NCI-H1436 treated with DMSO at 0.1 percent for 48 hours (cell line): ENCODE measurements around the gene MRPS7.
"Not testable (repeated sequence)": the region's sequence is repeated elsewhere in the genome, so short reads cannot be mapped to it uniquely, and the experiment has no call there.

Experiments
- DNase-seq: peaks from one replicate; lab custom pipeline; 2025; lab: John Stamatoyannopoulos, UW

The MRPS7 gene

DNA sequence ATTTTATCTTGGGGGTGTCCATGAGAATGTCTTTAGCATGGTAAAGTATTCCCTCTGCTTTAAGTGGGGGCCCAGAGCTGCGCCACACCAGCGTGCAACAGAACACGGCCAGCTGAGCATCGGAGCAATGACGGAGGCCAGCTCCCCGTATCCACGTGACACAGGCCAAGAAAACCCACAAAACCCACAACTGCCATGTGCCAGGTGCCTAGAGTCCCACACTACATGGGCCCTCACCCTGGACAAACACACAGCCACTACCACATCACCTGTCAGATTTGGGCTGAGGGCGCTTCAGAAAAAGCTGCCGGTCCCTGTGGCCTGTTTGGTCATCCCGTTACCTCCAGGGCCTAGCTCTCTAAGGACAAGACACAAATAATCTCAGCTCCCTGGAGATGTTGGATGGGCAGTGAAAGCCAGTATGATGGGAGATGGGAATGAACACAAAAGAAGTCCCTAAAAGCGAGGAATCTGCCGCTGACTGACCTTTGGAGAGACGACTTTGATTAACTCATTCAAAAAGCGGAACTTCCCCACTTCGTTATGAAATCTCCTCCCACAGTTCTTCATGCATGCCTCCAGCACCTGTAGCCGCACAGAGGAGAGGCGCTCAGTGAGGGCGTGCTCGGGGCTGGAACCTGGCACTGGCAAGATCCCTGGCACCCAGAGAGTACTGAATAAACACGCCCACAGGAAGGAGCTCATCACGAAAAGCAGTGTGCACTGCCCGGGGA, 17.4 kb upstream of the MRPS7 start:
- DNase-seq = no peak

DNA sequence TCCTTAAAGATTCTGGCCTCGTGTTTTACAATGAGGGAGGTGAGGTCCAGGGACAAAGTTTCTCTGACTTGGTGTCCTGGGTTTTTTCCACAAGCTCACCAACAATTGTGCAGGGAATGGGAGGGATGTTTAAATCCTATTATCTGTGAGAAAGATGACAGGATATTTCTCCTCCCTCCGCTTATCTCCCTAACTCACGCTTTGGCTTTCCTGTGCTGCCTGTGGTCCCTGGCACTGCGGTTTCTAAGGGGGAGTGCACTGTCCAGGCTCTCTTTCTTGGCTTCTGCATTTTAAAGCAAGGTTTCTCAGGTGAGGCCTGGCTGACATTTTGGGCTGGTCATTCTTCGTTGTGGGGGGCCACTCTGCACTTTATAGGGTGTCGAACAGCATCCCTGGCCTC, 16.7 kb upstream of the MRPS7 start:
- DNase-seq = no peak

DNA sequence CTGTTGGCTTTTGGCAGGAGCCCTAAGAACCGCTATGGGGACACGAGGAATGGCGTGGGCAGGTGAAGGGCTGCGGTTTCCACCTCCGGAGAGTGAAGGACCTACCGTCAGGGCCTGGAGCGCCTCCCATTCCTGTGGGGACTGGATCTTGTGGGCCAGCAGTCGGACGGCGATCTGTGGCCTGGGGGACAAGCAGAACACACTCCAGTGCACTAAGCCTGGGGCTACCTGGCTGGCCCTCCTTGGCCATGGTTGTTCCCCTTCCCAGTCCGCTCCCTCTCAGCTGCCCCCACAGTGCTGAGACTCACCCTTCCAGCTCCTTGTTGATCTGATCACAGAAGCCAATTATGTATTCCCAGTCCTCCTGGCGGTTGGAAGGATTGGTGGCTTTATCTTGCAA, 15.3 kb upstream of the MRPS7 start:
- DNase-seq = no peak

DNA sequence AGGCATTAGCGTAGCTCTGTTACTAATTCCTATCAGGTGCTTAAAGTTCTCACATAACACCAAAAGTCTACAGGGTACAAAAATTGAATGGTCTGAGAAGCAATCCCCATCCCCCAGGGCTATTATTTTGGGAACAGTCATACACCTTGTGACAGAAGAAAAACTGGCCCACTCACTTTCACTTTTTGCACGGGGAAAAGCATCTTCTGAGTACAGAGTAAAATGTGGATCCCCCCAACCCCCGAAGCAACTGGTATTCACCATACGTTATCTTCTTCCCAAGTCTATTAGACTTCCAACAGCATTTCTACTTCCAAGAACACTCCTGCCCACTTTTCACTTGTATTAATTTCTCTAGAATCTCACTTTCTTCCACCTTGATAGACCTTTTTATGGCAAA, 12.1 kb upstream of the MRPS7 start:
- DNase-seq = no peak

DNA sequence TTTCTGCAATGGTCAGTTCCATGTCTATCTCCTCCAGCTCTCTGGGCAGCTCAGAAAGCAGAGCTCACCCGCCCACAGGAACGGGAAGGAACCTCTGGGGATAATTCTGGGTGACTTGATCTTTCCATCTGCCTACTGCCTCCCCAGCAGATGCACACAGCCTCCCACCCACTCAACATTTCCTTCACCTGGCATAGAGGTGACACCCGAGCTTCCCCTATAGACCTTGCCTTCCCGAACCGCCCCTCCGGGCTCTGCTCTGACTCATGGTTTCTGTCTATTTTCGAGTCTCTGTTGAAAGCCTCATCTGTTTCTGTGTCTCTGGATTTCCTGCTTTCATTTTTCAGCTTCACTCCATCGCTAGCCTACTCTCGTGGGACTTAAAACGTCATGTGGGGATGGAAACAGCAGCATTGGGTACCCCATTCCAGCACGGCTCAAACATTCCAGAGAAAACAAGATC, 11.6 kb upstream of the MRPS7 start:
- DNase-seq = no peak

DNA sequence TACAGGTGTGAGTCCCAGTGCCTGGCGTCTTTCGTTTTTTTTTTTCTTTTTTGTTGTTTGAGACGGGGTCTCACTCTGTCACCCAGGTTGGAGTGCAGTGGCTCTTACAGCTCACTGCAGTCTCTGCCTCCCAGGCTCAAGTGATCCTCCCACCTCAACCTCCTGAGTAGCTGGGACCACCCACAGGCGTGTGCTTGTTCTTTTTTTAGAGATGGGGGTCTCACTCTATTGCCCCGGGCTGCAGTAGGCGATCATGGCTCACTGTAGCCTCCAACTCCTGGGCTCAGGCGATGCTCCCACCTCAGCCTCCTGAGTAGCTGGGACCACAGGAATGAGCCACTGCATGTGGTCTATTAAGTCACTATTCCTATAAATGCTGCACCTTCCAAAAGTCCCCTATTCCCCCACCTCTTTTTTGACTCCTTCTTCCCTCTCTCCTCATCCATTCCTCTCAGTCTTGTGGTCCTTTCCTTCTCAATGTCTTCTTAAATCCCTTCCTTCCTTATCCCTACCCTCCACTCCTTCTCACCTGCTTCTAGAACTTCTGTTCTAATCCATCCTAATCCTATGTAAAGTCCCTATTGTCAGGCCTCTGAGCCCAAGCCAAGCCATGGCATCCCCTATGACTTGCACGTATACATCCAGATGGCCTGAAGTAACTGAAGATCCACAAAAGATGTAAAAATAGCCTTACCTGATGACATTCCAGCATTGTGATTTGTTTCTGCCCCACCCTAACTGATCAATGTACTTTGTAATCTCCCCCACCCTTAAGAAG, 9.5 kb upstream of the MRPS7 start:
- no peak for DNase-seq

DNA sequence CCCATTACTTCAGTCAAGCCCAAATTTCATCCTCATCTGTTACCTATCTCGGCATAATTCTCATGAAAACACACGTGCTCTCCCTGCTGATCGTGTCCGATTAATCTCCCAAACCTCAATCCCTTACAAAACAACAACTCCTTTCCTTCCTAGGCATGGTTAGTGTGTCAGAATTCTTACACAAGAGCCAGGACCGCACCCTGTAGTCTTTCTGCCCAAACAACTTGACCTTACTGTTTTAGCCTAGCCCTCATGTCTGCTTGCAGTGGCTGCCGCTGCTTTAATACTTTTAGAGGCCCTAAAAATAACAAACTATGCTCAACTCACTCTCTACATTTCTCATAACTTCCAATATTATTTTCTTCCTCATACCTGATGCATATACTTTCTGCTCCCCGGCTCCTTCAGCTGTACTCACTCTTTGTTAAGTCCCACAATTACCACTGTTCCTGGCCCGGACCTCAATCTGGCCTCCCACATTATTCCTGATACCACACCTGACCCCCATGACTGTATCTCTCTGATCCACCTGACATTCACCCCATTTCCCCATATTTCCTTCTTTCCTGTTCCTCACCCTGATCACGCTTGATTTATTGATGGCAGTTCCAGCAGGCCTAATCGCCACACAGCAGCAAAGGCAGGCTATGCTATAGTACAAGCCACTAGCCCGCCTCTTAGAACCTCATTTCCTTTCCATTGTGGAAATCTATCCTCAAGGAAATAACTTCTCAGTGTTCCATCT, 5.6 kb upstream of the MRPS7 start:
- not testable (repeated sequence) for DNase-seq

DNA sequence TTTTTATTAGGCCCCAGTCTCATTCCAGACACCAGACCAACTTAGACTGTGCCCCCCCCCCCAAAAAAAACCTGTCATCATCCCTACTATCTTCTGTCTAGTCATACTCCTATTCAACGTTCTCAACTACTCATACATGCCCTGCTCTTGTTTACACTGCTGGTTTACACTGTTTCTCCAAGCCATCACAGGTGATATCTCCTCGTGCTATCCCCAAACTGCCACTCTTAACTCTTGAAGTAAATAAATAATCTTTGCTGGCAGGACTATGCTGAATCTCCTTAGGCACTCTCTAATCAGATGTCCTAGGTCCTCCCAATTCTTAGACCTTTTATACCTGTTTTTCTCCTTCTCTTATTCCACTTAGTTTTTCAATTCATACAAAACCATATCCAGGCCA, 4.5 kb upstream of the MRPS7 start:
- DNase-seq = not testable (repeated sequence)

DNA sequence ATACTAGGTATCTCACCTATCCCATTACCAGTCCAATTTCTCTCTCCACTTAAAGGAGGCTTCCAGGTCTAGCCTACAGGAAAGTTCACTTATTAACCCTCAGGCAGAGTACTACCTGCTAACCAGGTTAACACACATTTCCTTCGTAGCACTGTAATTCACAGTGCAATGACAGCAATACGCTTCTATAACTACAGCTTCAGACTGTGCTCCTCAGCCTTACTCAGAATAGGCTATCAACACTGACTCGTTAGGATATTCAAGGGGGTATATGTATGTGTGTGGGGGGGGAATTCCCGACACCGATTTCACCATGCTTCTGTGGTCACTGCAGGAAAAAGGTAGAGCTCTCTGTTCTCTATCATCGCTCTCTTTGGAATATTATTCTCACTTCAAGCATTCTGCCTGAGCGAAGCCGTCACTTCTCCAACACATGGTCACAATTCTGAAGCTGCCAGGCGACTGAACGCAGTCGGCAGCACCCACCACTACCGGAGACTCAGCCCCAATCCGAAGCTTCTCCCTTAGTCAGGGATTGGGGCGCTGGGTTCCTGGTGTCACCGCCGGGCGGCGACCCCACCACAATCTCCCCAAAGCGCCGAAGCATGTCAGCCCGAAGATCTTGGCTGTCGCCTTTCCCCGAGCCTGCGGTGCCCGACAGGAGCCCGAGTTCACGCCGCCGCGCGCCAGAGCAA, 891 bp upstream of the MRPS7 start:
- DNase-seq = no peak

DNA sequence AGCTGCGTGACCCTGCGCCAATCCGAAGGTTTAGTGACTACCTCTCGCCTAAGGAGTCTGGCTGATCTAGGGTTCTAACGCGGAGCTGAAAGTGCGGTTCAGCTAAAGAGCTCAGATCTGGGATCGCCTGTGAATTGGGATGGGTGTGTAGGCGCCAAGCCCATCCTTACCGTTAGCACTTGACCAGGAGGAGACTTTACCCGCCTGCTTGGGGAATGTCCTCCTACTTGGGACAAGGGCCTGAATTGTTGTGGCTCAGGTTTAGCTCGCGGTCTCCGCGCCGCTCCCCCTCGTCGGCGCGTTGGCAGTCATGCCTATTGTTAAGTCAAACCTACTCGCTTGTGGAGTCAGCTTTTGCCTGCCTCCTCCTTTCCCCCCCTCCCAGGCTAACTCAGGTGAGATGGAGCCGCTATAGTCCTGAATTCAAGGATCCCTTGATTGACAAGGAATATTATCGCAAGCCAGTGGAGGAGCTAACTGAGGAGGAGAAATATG, 480 bp downstream of the MRPS7 start:
- no peak for DNase-seq

DNA sequence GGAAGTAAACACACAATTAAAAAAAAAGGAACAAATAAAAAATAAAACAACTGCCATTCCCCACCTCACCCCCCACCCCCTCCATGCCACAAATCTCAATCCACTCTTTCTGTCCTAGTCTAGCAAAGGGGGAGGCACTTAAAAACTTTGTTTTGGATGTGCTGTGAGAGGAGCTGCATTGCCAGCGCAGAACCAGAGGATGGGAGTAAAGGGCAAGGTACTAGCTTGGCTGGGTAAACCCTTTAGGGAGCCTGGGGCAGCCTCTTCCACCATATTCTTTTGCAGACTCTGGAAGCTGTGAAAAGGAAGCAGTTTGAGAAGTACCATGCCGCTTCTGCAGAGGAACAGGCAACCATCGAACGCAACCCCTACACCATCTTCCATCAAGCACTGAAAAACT, 1.4 kb downstream of the MRPS7 start:
- DNase-seq = no peak

DNA sequence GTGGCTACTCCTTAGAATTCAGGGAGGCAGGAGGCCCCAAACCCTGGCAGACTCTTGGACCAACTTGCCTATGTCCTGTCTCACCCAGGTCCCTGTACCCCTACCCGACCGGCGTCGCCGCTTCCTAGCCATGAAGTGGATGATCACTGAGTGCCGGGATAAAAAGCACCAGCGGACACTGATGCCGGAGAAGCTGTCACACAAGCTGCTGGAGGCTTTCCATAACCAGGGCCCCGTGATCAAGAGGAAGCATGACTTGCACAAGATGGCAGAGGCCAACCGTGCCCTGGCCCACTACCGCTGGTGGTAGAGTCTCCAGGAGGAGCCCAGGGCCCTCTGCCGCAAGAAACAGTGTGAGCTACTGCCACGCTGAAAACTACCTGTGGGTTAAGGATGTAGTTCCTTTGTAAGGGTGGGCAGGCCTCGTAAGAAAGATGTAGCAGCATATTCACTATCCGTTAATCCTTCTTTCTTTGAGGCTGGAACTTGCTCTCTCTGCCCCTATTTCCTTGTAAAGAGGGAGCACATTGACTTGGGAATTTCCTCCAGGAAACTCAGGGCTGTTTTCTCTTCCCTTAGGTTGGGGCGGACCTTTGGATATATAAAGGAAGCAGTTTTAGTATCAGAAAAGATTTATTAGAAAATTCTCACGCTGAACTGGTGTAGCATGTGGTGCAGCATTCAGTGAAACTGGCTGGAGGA, 4.1 kb downstream of the MRPS7 start:
- no peak for DNase-seq

DNA sequence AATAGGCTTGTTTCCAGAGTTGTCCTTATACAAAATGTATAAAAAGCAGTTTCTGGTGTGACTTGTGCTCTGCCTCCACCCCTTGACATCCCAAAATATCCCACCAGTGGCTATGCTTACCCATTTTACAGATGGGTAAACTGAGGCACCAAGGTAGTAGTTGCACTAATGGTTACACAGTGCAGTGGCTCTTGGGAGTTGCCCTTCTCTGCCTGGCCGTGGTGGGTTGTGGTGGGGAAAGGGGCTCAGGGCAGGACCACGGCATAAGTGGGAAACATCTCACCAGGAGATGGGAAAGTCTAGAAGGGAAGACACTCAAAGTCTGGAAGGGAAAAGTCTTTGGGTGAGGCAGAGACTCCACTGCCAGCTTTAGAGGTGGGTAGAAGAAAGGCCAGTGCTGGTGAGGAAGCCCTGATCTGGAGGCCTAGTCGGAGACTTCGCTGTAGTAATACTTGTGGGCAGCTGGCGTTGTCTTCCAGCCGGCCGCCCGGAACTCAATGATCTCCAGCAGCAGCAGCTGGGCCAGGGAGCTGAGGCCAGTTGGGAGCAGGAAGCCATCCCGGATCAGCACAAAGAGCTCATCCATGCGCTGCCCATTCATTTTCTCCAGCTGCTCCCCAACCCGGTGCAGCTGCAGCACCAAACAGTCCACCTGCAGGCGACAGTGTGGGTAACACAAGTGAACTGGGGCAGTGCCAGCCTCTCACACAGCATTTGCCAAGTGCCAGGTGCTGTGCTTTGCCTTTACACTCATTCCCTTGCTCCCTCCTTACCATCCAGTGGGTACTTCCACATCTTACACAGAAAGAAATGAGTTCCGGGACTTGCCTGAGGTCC, 4.9 kb downstream of the MRPS7 start:
- no peak for DNase-seq

DNA sequence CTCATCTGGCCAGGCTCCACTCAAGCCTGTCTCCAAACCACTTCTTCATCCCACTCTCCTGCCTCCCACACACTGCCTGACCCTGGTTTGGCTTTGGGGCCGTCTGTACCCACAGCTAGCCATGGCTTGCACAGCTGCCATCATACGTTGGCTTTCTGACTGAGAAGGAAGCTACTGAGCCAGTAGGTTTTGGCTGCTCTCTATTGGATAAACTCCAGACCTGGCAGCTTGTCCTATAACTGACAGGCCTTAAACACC, 5.4 kb downstream of the MRPS7 start:
- no peak for DNase-seq

DNA sequence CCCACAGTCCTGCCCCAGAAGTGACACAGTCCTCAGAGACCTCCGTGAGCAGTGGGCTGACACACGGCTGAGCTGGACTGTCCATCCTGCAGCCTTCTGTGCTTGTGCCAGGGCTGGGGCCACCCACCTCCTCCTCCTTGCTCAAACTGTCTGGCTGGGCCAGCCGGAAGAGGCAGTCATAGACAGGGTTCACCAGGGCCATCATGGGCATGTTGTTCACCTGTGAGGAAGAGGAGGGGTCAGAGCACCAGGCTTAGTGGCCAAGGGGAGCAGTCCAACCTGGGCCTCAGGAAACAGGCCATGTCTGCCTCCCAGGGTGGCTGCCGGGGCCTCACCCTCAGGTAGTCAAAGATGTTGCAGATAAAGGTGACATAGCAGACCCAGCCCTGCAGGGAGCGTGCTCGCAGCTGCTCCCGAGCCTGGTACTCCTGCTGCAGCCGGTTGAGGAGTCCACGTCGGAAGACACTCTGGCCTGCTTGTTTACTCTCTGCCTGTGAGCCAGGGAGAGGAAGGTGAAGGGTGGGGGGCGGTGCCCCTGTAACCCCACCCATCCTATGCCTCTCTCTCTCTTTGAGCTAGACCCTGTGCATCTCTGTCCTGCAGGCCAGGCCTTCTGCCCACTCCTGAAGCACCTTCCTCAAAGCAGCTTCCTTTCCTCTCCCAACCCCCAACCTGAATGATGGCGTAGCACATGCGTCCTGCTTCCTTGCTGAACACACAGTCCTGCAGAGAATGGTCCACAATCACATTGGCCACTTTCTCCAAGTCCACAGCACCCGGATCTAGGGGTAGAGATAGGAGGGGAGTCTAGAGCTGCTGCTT, 5.9 kb downstream of the MRPS7 start:
- DNase-seq = no peak

DNA sequence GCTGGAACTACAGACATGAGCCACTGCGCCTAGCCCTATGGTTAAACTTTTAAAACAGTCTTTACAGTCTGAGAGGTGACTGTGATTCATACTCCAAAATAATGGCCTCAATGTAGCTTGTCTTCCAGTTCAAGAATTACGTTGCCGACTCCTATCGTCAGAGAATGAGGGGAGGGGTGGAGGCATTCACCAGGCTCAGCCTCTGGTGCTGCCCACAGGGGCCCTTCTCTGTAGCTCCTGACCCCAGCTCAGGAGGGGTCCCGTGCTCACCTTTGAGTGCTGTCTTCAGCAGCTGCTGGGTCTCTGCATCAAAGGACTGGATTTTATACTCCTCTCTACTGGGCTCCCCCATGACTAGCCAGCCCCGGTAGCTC, 8.2 kb downstream of the MRPS7 start:
- no peak for DNase-seq

DNA sequence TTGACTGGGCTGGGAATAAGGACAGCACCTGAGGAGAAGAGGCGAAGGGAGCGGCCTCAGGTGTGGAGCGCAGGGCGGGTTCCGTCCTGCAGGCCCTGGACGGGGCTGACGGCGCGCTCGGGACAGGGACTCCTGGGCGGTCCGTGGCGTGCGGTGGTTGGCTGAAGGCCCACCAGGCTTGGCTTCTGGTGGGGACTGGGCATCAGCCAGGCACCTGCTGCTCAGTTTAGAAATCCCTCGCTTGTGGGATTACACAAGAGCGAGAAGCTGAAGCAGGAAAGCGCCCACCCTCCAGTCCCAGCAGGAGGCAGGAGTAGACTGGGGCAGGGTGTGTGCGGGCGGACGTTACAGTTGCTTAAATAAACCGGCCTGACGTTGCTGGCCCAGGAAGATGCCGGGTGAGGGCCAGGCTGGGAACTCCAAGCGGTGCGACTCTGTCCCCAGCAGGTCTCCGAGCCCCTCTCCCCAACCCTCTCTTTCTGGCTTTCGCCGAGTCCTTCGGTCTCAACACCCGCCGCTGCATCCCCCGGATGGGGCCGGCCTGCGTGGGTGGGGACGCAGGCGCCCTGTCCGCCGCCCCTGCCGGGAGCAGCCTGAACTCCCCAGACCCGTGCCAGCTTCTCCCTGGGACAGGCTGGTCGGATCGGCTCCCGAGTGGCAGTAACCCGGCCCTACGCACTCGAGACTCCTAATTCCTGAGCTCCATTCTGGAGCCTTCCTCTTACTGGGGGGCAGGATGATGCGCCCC, 8.7 kb downstream of the MRPS7 start:
- no peak for DNase-seq

DNA sequence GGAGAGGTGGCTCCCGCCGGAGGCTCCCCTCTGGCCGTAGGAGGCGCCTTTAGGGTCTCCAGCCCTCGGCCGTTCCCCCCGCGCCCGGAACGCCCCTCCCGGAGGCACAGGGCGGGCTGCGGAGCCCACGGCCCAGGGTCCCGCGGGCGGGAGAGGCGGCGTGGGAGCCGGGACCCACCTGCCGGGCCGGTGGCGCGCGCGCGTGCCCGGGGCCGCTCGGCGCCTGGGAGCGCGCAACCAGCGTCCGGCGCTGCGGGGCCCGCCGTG, 9.2 kb downstream of the MRPS7 start, which contains the start of gene MIF4GD:
TSS of gene MIF4GD (minus strand) at position 266 of the 267 bp plus-strand sequence. CDS start 1,036 bp downstream, outside the sequence.
- no peak for DNase-seq

DNA sequence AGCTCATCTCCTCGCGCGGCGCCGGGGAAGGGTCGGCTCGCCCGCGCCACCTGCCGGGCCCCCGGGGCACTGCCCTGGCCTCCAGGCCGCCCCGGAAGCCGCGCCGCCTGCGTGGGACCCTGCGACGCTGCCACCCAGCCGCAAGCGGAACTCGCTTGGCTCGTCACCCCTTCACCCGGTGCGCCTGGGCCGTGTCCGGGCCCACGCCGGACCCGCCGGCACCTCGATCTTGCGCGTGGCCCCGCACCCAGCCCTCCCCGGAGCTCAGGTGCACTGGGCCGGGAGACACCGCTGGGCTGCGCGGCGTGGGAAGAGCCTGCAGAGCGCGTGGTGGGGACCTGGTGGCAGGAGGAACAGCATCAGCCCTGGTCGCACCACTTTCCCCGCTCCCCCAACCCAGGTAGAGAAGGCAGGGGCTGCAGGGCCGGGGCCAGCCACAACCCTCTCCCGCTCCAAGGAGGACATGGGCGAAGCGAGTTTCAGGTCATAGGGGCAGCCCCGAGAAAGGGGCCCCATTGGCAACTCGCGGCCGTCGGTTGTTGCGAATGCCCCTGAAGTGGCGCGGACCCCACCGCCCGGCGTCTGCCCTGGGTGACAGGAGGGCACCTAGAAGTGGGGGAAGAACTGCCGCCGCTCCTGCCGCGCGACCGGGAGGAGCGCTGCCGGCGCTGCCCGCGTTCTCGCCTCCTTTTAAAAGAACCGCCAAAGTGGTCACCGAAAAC, 9.7 kb downstream of the MRPS7 start:
- DNase-seq = no peak
